ENCODE data around the gene AQP10.

DNA sequence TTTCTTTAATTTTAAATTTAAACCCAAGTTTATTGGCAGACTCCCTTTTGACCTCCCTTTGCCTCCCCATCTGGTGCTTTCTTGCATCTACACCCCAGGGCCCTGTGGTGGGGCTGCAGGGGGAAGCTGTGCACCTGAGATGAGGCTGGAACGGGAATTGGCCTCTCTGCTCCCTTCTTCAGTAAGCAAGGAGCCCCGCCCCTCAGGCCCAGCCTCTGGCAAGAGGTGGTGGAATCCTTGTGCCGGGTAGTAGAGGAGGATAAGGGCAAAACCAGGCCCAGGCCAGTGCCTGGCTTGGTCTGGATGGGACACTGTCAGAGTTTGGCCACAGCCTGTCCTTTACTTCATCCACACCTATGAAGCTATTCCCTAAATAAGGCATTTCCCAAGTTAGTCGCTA is 29.5 kb downstream of the AQP10 start:
- TF ChIP-seq, protein P1, sequence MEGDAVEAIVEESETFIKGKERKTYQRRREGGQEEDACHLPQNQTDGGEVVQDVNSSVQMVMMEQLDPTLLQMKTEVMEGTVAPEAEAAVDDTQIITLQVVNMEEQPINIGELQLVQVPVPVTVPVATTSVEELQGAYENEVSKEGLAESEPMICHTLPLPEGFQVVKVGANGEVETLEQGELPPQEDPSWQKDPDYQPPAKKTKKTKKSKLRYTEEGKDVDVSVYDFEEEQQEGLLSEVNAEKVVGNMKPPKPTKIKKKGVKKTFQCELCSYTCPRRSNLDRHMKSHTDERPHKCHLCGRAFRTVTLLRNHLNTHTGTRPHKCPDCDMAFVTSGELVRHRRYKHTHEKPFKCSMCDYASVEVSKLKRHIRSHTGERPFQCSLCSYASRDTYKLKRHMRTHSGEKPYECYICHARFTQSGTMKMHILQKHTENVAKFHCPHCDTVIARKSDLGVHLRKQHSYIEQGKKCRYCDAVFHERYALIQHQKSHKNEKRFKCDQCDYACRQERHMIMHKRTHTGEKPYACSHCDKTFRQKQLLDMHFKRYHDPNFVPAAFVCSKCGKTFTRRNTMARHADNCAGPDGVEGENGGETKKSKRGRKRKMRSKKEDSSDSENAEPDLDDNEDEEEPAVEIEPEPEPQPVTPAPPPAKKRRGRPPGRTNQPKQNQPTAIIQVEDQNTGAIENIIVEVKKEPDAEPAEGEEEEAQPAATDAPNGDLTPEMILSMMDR (IDR thresholded peaks at IDR 0.05) = no peak
- no peak for TF ChIP-seq POLR2AphosphoS5 (IDR thresholded peaks at IDR 0.05)

Measured in suprapubic skin (tissue), 3 donors.